HEK293 (cell line): ENCODE measurements around the gene SLC36A3.

ENCODE experiments used
- CTCF ChIA-PET: fragments of 350-600 bp; formaldehyde crosslinking; extraction: SDS; loops from one replicate; lab custom pipeline; 2021; ENCODE audit warnings: antibody characterized with exemption; lab: Yijun Ruan, JAX
- POLR2A ChIA-PET: fragments of 300-600 bp; formaldehyde crosslinking; extraction: SDS; loops from one replicate; lab custom pipeline; 2020; ENCODE audit warnings: antibody characterized with exemption, inconsistent platforms; lab: Yijun Ruan, JAX
- H3K27ac ChIP-seq: fragments of 200-500 bp; sonication (Bioruptor generic); 2 replicates; pipeline ENCODE4 v1.5.1; 2014; ENCODE audit warnings: low read depth, low read length, control low read depth, inconsistent platforms; ENCODE audit errors: extremely low read depth
- H3K36me3 ChIP-seq, 2 experiments: fragments of 200-500 bp in 1 of 2; sonication (Bioruptor generic) in 1 of 2; 1 replicate in 1 of 2; 2 replicates in 1 of 2; pipeline ENCODE4 v1.5.1; 2014 to 2017; ENCODE audit warnings: inconsistent platforms in 2 of 2, low read length in 2 of 2; ENCODE audit not compliant: control insufficient read depth in 2 of 2, insufficient read depth in 1 of 2
- H3K4me1 ChIP-seq: fragments of 200-500 bp; sonication (Bioruptor generic); 2 replicates; pipeline ENCODE4 v1.5.1; 2014; ENCODE audit warnings: mild to moderate bottlenecking, low read length, inconsistent platforms; ENCODE audit not compliant: control insufficient read depth, insufficient read depth
- H3K4me3 ChIP-seq: 2 replicates; pipeline ENCODE4 v1.5.1; 2011; ENCODE audit warnings: low read depth, mild to moderate bottlenecking, control low read depth, low read length, moderate library complexity
- H3K9me3 ChIP-seq: fragments of 200-500 bp; sonication (Bioruptor generic); 2 replicates; pipeline ENCODE4 v1.5.1; 2014; ENCODE audit warnings: low read depth, low read length, inconsistent platforms; ENCODE audit not compliant: control insufficient read depth, insufficient read depth
- OVOL3 ChIP-seq: fragments of 450-650 bp; formaldehyde crosslinking; IDR thresholded peaks from 2 replicates; pipeline ENCODE4 v1.5.1; 2016; ENCODE audit warnings: missing biosample characterization, missing genetic modification characterization
- PRDM1 ChIP-seq: fragments of 450-650 bp; formaldehyde crosslinking; IDR thresholded peaks from 2 replicates; pipeline ENCODE4; 2016; ENCODE audit warnings: missing biosample characterization, missing genetic modification characterization
- SP2 ChIP-seq: fragments of 450-650 bp; formaldehyde crosslinking; IDR thresholded peaks from 2 replicates; pipeline ENCODE4 v1.5.1; 2016; ENCODE audit warnings: missing biosample characterization, missing genetic modification characterization
- ZNF23 ChIP-seq: fragments of 450-650 bp; formaldehyde crosslinking; IDR thresholded peaks from 2 replicates; pipeline ENCODE4 v1.5.1; 2016; ENCODE audit warnings: missing biosample characterization, missing genetic modification characterization, borderline replicate concordance
- ZNF24 ChIP-seq: fragments of 450-650 bp; formaldehyde crosslinking; IDR thresholded peaks from 2 replicates; pipeline ENCODE4 v1.5.1; 2016; ENCODE audit warnings: missing biosample characterization, missing genetic modification characterization
- ZNF292 ChIP-seq: fragments of 450-650 bp; formaldehyde crosslinking; IDR thresholded peaks from 2 replicates; pipeline ENCODE4 v1.5.1; 2016; ENCODE audit warnings: low read depth, missing biosample characterization, missing genetic modification characterization, borderline replicate concordance
- ZNF37A ChIP-seq: fragments of 450-650 bp; IDR thresholded peaks from 2 replicates; pipeline ENCODE4 v1.5.1; 2018; ENCODE audit warnings: missing biosample characterization, missing genetic modification characterization
- ZNF404 ChIP-seq: fragments of 450-650 bp; formaldehyde crosslinking; IDR thresholded peaks from 2 replicates; pipeline ENCODE4 v1.5.1; 2017; ENCODE audit warnings: missing biosample characterization, missing genetic modification characterization
- ZNF423 ChIP-seq: fragments of 450-650 bp; formaldehyde crosslinking; IDR thresholded peaks from 2 replicates; pipeline ENCODE4 v1.5.1; 2016; ENCODE audit warnings: missing biosample characterization, missing genetic modification characterization
- ZNF473 ChIP-seq: fragments of 450-650 bp; formaldehyde crosslinking; IDR thresholded peaks from 2 replicates; pipeline ENCODE4 v1.5.1; 2017; ENCODE audit warnings: missing biosample characterization, missing genetic modification characterization
- ZNF521 ChIP-seq: fragments of 450-650 bp; formaldehyde crosslinking; IDR thresholded peaks from 2 replicates; pipeline ENCODE4 v1.5.1; 2017; ENCODE audit warnings: missing biosample characterization, mild to moderate bottlenecking, missing genetic modification characterization
- ZNF560 ChIP-seq: fragments of 450-650 bp; formaldehyde crosslinking; IDR thresholded peaks from 2 replicates; pipeline ENCODE4 v1.5.1; 2017; ENCODE audit warnings: missing biosample characterization, missing genetic modification characterization, borderline replicate concordance
- ZNF561 ChIP-seq: fragments of 450-650 bp; IDR thresholded peaks from 2 replicates; pipeline ENCODE4 v1.5.1; 2018; ENCODE audit warnings: missing biosample characterization, missing genetic modification characterization, borderline replicate concordance
- ZNF701 ChIP-seq: fragments of 450-650 bp; formaldehyde crosslinking; IDR thresholded peaks from 2 replicates; pipeline ENCODE4 v1.5.1; 2016; ENCODE audit warnings: missing biosample characterization, missing genetic modification characterization
- ZNF747 ChIP-seq: fragments of 450-650 bp; formaldehyde crosslinking; IDR thresholded peaks from 2 replicates; pipeline ENCODE4 v1.5.1; 2016; ENCODE audit warnings: missing biosample characterization, missing genetic modification characterization
- TF ChIP-seq, protein P1 (sequence below): fragments of 450-650 bp; formaldehyde crosslinking; IDR thresholded peaks from 2 replicates; pipeline ENCODE4 v1.5.1; 2017; ENCODE audit warnings: missing biosample characterization, mild to moderate bottlenecking, missing genetic modification characterization, moderate library complexity
- TF ChIP-seq, protein P2 (sequence below): IDR thresholded peaks from 2 replicates; pipeline ENCODE4 v1.6.1; 2011; ENCODE audit warnings: mild to moderate bottlenecking, low read depth, low read length, borderline replicate concordance
- TF ChIP-seq, protein P3 (sequence below): fragments of 450-650 bp; formaldehyde crosslinking; IDR thresholded peaks from 2 replicates; pipeline ENCODE4 v1.5.0; 2017; ENCODE audit warnings: missing biosample characterization, missing genetic modification characterization, borderline replicate concordance
- TF ChIP-seq, protein P4 (sequence below): fragments of 450-650 bp; formaldehyde crosslinking; IDR thresholded peaks from 2 replicates; pipeline ENCODE4 v1.5.1; 2016; ENCODE audit warnings: missing biosample characterization, missing genetic modification characterization

SLC36A3 gene

DNA sequence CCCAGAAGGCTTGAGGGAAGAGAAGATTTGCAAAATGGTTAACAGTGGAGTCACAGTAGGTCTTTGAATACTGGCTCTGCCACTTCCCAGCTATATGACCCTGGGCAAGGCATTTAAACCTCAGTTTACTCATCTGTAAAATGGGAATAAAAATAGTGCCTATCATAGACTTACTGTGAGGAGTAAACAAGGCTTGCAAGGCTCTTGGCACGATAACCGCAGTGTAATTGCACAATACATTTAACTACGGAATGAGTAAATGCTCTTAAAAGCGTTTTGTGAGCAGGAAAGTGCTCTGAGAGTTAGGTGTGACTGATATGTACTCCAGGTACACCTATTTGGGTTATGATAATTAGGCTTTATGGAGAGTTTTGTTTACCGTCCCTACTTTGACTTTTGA is 8.4 kb downstream of the SLC36A3 start:
- Histone ChIP-seq H3K4me3 (no peak overlapping the region), H3K9me3 (no peaks in the 10 kb centered on the region), H3K36me3 (no peaks in the 10 kb centered on the region), H3K4me1 (no peaks in the 10 kb centered on the region), H3K27ac (no peak overlapping the region)
- TF ChIP-seq ZNF37A (tag by site-specific recombination) (no peak), ZNF24 (tag by site-specific recombination) (no peak)
- TF ChIP-seq, protein P1, sequence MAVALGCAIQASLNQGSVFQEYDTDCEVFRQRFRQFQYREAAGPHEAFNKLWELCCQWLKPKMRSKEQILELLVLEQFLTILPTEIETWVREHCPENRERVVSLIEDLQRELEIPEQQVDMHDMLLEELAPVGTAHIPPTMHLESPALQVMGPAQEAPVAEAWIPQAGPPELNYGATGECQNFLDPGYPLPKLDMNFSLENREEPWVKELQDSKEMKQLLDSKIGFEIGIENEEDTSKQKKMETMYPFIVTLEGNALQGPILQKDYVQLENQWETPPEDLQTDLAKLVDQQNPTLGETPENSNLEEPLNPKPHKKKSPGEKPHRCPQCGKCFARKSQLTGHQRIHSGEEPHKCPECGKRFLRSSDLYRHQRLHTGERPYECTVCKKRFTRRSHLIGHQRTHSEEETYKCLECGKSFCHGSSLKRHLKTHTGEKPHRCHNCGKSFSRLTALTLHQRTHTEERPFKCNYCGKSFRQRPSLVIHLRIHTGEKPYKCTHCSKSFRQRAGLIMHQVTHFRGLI (tag by site-specific recombination): no peak
- ChIA-PET CTCF (interaction anchor here (1.5 kb wide), 1 partner anchor 10 kb away, joined by 5 read pairs; no protein-coding TSS in a partner anchor), POLR2A (no interaction called here)

DNA sequence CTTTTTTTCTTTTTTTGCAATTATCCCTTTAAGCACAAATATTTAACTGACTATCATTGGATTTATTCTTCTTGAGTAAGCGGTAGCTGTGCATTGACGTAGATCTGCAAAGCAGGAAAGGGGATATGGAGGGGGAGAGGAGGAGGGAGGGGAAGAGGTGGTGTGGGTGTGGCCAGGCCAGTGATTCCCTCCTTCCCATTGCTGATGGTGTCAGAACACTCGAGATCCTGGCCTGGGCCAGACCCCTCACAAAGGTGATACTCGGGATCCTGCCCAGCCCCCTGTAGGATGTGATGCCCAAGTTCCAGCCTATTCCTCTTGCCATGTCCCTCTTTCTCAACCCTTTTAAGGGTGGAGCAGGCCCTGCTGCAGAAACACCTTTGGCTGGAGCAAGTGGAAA is 9.9 kb downstream of the SLC36A3 start:
- no peaks in the 10 kb centered on the region for H3K36me3 ChIP-seq
- no peak overlapping the region for H3K27ac ChIP-seq
- POLR2A ChIA-PET: no interaction called here
- TF ChIP-seq SP2 (tag by site-specific recombination) (no peak), PRDM1 (tag by site-specific recombination) (no peak), ZNF404 (tag by site-specific recombination) (no peak), ZNF560 (no peak), ZNF23 (no peak), ZNF423 (tag by site-specific recombination) (no peak), ZNF473 (no peak), ZNF701 (tag by site-specific recombination) (no peak), OVOL3 (tag by site-specific recombination) (no peak), ZNF521 (tag by site-specific recombination) (no peak), ZNF561 (no peak), ZNF747 (tag by site-specific recombination) (no peak), ZNF292 (tag by site-specific recombination) (no peak)
- TF ChIP-seq, protein P2, sequence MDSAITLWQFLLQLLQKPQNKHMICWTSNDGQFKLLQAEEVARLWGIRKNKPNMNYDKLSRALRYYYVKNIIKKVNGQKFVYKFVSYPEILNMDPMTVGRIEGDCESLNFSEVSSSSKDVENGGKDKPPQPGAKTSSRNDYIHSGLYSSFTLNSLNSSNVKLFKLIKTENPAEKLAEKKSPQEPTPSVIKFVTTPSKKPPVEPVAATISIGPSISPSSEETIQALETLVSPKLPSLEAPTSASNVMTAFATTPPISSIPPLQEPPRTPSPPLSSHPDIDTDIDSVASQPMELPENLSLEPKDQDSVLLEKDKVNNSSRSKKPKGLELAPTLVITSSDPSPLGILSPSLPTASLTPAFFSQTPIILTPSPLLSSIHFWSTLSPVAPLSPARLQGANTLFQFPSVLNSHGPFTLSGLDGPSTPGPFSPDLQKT: no peak
- TF ChIP-seq, protein P3, sequence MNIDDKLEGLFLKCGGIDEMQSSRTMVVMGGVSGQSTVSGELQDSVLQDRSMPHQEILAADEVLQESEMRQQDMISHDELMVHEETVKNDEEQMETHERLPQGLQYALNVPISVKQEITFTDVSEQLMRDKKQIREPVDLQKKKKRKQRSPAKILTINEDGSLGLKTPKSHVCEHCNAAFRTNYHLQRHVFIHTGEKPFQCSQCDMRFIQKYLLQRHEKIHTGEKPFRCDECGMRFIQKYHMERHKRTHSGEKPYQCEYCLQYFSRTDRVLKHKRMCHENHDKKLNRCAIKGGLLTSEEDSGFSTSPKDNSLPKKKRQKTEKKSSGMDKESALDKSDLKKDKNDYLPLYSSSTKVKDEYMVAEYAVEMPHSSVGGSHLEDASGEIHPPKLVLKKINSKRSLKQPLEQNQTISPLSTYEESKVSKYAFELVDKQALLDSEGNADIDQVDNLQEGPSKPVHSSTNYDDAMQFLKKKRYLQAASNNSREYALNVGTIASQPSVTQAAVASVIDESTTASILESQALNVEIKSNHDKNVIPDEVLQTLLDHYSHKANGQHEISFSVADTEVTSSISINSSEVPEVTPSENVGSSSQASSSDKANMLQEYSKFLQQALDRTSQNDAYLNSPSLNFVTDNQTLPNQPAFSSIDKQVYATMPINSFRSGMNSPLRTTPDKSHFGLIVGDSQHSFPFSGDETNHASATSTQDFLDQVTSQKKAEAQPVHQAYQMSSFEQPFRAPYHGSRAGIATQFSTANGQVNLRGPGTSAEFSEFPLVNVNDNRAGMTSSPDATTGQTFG: no peak
- TF ChIP-seq, protein P4, sequence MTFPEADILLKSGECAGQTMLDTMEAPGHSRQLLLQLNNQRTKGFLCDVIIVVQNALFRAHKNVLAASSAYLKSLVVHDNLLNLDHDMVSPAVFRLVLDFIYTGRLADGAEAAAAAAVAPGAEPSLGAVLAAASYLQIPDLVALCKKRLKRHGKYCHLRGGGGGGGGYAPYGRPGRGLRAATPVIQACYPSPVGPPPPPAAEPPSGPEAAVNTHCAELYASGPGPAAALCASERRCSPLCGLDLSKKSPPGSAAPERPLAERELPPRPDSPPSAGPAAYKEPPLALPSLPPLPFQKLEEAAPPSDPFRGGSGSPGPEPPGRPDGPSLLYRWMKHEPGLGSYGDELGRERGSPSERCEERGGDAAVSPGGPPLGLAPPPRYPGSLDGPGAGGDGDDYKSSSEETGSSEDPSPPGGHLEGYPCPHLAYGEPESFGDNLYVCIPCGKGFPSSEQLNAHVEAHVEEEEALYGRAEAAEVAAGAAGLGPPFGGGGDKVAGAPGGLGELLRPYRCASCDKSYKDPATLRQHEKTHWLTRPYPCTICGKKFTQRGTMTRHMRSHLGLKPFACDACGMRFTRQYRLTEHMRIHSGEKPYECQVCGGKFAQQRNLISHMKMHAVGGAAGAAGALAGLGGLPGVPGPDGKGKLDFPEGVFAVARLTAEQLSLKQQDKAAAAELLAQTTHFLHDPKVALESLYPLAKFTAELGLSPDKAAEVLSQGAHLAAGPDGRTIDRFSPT (tag by site-specific recombination): no peak
- TF ChIP-seq, all 188 proteins: peak for 0
- no peaks in the 10 kb centered on the region for H3K9me3 ChIP-seq
- H3K4me1 ChIP-seq: no peaks in the 10 kb centered on the region
- H3K4me3 ChIP-seq: no peak overlapping the region
- CTCF ChIA-PET: interaction anchor here (0.5 kb wide), 1 partner anchor 174 kb away, joined by 4 read pairs; no protein-coding TSS in a partner anchor
